Neural progenitor cell (in vitro differentiated cells): ENCODE measurements around the gene FREM1.

Source experiments
- CTCF ChIP-seq: fragments of 200-600 bp; sonication (generic); IDR thresholded peaks from 2 replicates; pipeline ENCODE4 v1.5.1; 2017; ENCODE audit warnings: antibody characterized with exemption, mild to moderate bottlenecking
- EZH2 ChIP-seq: fragments of 200-600 bp; sonication (generic); IDR thresholded peaks from 2 replicates; pipeline ENCODE4 v1.6.1; 2017; ENCODE audit warnings: antibody characterized with exemption, mild to moderate bottlenecking, moderate library complexity

GRCh38 chr9:14783358-14783757 lies 126.9 kb downstream of the FREM1 start:
- TF ChIP-seq CTCF (no peak), EZH2 (no peak)
